Body of pancreas (tissue), 4 donors: Measurements from ENCODE around the gene CFAP77.

Experiments
- CTCF ChIP-seq, 7 experiments: fragments of 450-650 bp in 4 of 7; fragments of 200-600 bp in 3 of 7; sonication (generic) in 3 of 7; IDR thresholded peaks; one replicate each; pipeline ENCODE4 v1.5.1; 2016 to 2019; ENCODE audit warnings: antibody characterized with exemption in 7 of 7
- POLR2A ChIP-seq, 3 donors: fragments of 450-650 bp; IDR thresholded peaks; one replicate each; pipeline ENCODE4 v1.6.1; 2016; ENCODE audit warnings: antibody characterized with exemption in 3 of 3, mild to moderate bottlenecking in 2 of 3

GRCh38 chr9:132577119-132577518, 167.1 kb downstream of the CFAP77 start:
- TF ChIP-seq POLR2A (IDR thresholded peaks at IDR 0.05) (no peak), CTCF (IDR thresholded peaks at IDR 0.05) (no peak)
